SK-N-MC (cell line): ENCODE data around the gene VANGL2.
"Not testable (repeated sequence)": the region's sequence is repeated elsewhere in the genome, so short reads cannot be mapped to it uniquely, and the experiment has no call there.

Source experiments
- DNase-seq: peaks from one replicate; pipeline ENCODE4 v3.0.0-alpha.2; 2011; ENCODE audit warnings: low read depth, low spot score
- H3K27ac ChIP-seq: fragments of 200-600 bp; sonication (generic); 2 replicates; pipeline ENCODE4 v1.5.1; 2016; ENCODE audit warnings: mixed run types
- H3K36me3 ChIP-seq: fragments of 200-600 bp; sonication (generic); 2 replicates; pipeline ENCODE4 v1.6.1; 2017; ENCODE audit warnings: antibody characterized with exemption, low read length, mixed read lengths; ENCODE audit not compliant: insufficient read depth
- H3K4me3 ChIP-seq: fragments of 200-600 bp; sonication (generic); 2 replicates; pipeline ENCODE4 v1.5.1; 2016
- H3K9ac ChIP-seq: fragments of 200-600 bp; sonication (generic); 2 replicates; pipeline ENCODE4 v1.8.0; 2017; ENCODE audit warnings: mixed run types, mixed read lengths; ENCODE audit not compliant: insufficient read length
- H3K9me3 ChIP-seq: fragments of 200-600 bp; sonication (generic); 2 replicates; pipeline ENCODE4 v1.6.1; 2017; ENCODE audit warnings: low read depth, mild to moderate bottlenecking, antibody characterized with exemption, low read length, moderate library complexity, mixed read lengths
- EZH2 ChIP-seq: fragments of 200-600 bp; sonication (generic); IDR thresholded peaks from one replicate; pipeline ENCODE4 v1.6.1; 2017; ENCODE audit warnings: antibody characterized with exemption
- FOXP2 ChIP-seq: optimal IDR thresholded peaks from 2 replicates; pipeline ENCODE3; 2011; ENCODE audit warnings: mild to moderate bottlenecking, moderate library complexity; ENCODE audit not compliant: insufficient read depth; ENCODE audit errors: extremely low read length, control extremely low read depth
- POLR2AphosphoS5 ChIP-seq: IDR thresholded peaks from 2 replicates; pipeline ENCODE4 v1.6.1; 2012; ENCODE audit warnings: mild to moderate bottlenecking, low read depth, low read length, borderline replicate concordance

The VANGL2 gene

DNA sequence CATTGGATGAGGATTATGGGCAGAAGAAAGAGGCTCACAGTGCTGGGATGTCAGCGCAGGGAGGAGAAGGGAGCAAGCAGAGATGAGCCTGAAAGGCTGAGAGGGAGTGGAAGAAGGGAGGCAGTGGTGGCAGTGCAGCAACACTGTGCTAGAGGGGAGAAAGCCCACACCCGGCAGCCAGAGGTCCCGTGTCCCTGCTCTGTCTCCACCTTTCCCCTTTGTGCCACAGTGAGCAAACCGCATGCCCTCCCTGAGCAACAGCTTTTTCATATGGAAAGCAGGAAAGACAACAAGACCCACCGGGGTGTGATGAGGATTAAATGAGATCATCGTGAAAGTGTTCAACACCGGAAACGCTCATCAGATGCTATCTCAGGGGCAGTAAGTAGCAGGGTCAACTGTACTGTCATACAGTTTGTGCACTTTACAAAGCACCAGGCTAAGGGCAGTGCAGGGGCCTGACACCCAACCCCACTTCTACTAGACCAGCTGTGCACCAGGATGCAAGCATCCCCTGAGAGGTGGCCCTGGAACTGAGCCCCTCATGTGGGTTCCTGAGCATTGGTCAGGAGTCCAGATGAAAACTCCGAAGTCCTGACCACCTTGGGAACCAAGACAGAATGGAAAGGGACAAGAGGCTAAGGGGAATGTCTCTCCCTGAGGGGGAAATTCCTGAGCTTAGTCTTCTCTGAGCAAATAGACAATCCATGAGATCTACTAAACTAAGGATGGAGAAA lies 24.4 kb upstream of the VANGL2 start:
- H3K9ac ChIP-seq, result no peak overlapping the region
- H3K36me3 ChIP-seq, result no peaks in the 10 kb centered on the region
- DNase-seq, result no peak
- no peak overlapping the region for H3K27ac ChIP-seq
- TF ChIP-seq EZH2 (no peak), FOXP2 (no peak), POLR2AphosphoS5 (no peak)
- no peak overlapping the region for H3K4me3 ChIP-seq
- H3K9me3 ChIP-seq, result no peaks in the 10 kb centered on the region

DNA sequence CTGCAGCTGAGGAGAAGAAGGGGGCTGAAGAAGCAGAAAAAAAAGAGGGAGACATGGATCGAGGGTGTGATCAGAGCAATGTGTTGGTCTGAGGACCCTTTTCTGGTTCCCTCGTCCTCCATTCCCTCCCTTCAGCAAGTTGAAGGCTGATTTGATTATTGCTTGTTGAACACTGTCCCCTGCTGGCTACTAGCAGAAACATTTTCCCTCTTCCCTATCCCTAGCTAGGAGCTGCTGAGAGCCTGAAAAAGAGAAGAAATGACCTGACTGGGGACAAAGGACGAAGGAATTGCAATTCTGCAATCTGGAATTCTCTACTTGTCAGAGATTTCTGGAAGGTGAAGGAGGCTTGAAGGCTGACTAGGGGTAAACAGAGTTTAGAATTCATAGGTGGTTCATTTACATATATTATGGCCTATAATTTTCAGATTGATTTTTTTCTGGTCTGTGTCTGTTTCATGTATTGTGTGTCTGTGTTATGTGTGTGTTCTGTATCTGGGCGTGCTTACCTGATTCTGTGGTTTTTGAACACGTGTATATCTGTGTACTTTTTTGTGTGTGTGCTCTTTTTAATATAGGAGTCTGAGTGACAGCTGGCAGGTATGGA lies 23.7 kb upstream of the VANGL2 start:
- TF ChIP-seq FOXP2, result no peak
- no peak for TF ChIP-seq POLR2AphosphoS5
- TF ChIP-seq EZH2, result no peak
- Histone ChIP-seq H3K4me3 (no peak overlapping the region), H3K9me3 (no peaks in the 10 kb centered on the region), H3K27ac (no peak overlapping the region), H3K36me3 (no peaks in the 10 kb centered on the region), H3K9ac (no peak overlapping the region)
- peak; percentile 32 for DNase-seq

GRCh38 chr1:160377585-160378206 lies 22.7 kb upstream of the VANGL2 start:
- H3K36me3 ChIP-seq, result no peaks in the 10 kb centered on the region
- no peak overlapping the region for H3K9ac ChIP-seq
- H3K9me3 ChIP-seq, result no peaks in the 10 kb centered on the region
- H3K4me3 ChIP-seq, result no peak overlapping the region
- no peak overlapping the region for H3K27ac ChIP-seq
- TF ChIP-seq EZH2 (no peak), POLR2AphosphoS5 (no peak), FOXP2 (no peak)
- DNase-seq, result no peak

GRCh38 chr1:160384812-160385211 lies 15.6 kb upstream of the VANGL2 start:
- not testable (repeated sequence) for DNase-seq, H3K9ac ChIP-seq, H3K36me3 ChIP-seq, H3K27ac ChIP-seq, H3K4me3 ChIP-seq, H3K9me3 ChIP-seq

DNA sequence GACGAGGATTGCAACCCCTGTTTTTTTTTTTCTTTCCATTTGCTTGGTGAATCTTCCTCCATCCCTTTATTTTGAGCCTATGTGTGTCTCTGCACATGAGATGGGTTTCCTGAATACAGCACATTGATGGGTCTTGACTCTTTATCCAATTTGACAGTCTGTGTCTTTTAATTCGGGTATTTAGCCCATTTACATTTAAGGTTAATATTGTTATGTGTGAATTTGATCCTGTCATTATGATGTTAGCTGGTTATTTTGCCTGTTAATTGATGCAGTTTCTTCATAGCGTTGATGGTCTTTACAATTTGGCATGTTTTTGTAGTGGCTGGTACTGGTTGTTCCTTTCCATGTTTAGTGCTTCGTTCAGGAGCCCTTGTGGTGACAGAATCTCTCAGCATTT lies 12.0 kb upstream of the VANGL2 start:
- H3K9ac ChIP-seq, DNase-seq, H3K36me3 ChIP-seq, H3K4me3 ChIP-seq, H3K27ac ChIP-seq, H3K9me3 ChIP-seq: not testable (repeated sequence)

DNA sequence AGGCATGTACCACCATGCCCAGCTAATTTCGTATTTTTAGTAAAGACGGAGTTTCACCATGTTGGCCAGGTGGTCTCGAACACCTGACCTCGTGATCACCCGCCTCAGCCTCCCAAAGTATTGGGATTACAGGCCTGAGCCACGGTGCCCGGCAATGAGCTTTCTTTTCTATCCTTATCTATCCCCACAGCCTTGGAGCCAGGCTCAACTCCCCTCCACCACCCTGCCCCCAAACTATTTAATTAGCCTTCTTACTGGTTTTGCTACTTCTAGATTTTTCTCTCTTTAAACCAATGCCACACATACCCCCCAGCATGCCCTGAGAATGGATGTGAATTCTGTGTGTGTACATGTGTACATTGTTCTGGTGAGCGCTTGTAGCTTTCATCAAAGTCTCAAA lies 5.7 kb upstream of the VANGL2 start:
- H3K9me3 ChIP-seq, result no peaks in the 10 kb centered on the region
- no peak for TF ChIP-seq EZH2
- TF ChIP-seq FOXP2, result no peak
- no peak for TF ChIP-seq POLR2AphosphoS5
- no peak for DNase-seq
- no peaks in the 10 kb centered on the region for H3K36me3 ChIP-seq
- no peak overlapping the region for H3K4me3 ChIP-seq
- no peak overlapping the region for H3K9ac ChIP-seq
- H3K27ac ChIP-seq, result no peak overlapping the region

- Histone ChIP-seq H3K27ac (no peak overlapping the region), H3K9me3 (no peaks in the 10 kb centered on the region), H3K4me3 (no peak overlapping the region), H3K9ac (no peak overlapping the region), H3K36me3 (no peaks in the 10 kb centered on the region)
- TF ChIP-seq POLR2AphosphoS5 (no peak), FOXP2 (no peak), EZH2 (no peak)
- no peak for DNase-seq
Observed at GRCh38 chr1:160397651-160398050, 2.7 kb upstream of the VANGL2 start.

DNA sequence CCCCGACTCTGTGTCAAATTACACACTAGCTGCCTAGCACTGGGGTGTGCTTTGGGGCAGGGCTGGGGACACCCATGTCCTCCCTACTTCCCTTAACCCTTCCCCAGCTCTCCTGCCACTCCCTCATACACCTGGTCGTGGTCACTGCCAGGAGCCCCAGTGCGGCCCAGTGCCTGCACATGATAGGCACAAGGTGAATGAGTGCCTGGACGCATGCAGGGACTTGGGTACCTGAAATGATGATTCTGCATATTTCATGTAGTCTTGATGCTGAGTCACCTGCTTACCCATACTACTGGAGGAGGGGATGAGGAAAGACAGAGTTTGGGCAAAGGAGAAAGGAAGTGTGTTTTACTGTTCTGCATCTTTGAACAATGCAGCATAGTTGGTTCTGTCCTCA lies 1.5 kb upstream of the VANGL2 start:
- no peak for DNase-seq
- H3K27ac ChIP-seq, result no peak overlapping the region
- H3K9ac ChIP-seq, result no peak overlapping the region
- no peaks in the 10 kb centered on the region for H3K36me3 ChIP-seq
- TF ChIP-seq FOXP2, result no peak
- no peak for TF ChIP-seq EZH2
- no peak for TF ChIP-seq POLR2AphosphoS5
- no peak overlapping the region for H3K4me3 ChIP-seq
- no peaks in the 10 kb centered on the region for H3K9me3 ChIP-seq
